Testis (tissue), 3 donors: ENCODE results near the gene NFIL3. TPM values are rescaled to one million over a fixed set of nuclear protein-coding genes. Genes with fewer than 3 reads are reported as not detected.
A peak's percentile ranks its signal among the peaks of the same experiment; 100 is the strongest.

Experiments used
- DNase-seq: peaks from one replicate; pipeline ENCODE4 v3.0.0-alpha.2; 2019
- H3K27ac ChIP-seq, 2 donors: fragments of 200-600 bp; sonication (generic); one replicate each; pipeline ENCODE4 v1.5.1; 2019
- H3K27me3 ChIP-seq: fragments of 200-600 bp; sonication (generic); one replicate; pipeline ENCODE4 v1.5.1; 2019
- H3K36me3 ChIP-seq: fragments of 200-600 bp; sonication (generic); one replicate; pipeline ENCODE4 v1.5.1; 2017; ENCODE audit warnings: low read depth; ENCODE audit errors: missing control alignments
- H3K4me1 ChIP-seq: fragments of 200-600 bp; sonication (generic); one replicate; pipeline ENCODE4 v1.5.1; 2019
- H3K4me3 ChIP-seq, 2 donors: fragments of 200-600 bp; sonication (generic); one replicate each; pipeline ENCODE4 v1.5.1; 2017 to 2019
- H3K9me3 ChIP-seq: fragments of 200-600 bp; sonication (generic); one replicate; pipeline ENCODE4 v1.5.1; 2017
- POLR2A ChIP-seq: fragments of 450-650 bp; IDR thresholded peaks from one replicate; pipeline ENCODE4 v1.6.1; 2017; ENCODE audit warnings: antibody characterized with exemption, mild to moderate bottlenecking, moderate library complexity
- WGBS, 2 donors: methylation state at CpG; one replicate each; pipeline ENCODE4 v1.1.5; 2018; 5-methylcytosine and 5-hydroxymethylcytosine counted together
- intact Hi-C: fragments of 100-400 bp; cut with DNase I; formaldehyde crosslinking; loops from one replicate; pipeline ENCODE4 v1.15.1; 2023; ENCODE audit warnings: low total_unique reads
- polyA plus RNA-seq: library from polyadenylated mRNA; stranded (reverse); fragments of 350-450 nt; fragmentation: Illumina TruSeq; extraction: RNeasy Lipid Tissue Mini Kit (QIAGEN cat#74804); gene quantifications from one replicate; pipeline ENCODE4 v1.2.3, GENCODE V29; 2014; ENCODE audit warnings: low read depth, low replicate concordance; ENCODE audit not compliant: insufficient read depth
- total RNA-seq, 2 donors: library from RNA; depleted of rRNA; stranded (reverse); fragments of >200 nt; gene quantifications; one replicate each; pipeline ENCODE4 v1.2.3, GENCODE V29; 2016
- TF ChIP-seq, protein P1 (sequence below), 3 experiments: fragments of 450-650 bp in 2 of 3; fragments of 200-600 bp in 1 of 3; sonication (generic) in 1 of 3; IDR thresholded peaks; one replicate each; pipeline ENCODE4 v1.5.1; 2016 to 2019; ENCODE audit warnings: antibody characterized with exemption in 3 of 3, mild to moderate bottlenecking in 2 of 3, moderate library complexity in 1 of 3

Gene NFIL3
- total and polyA plus RNA-seq, 3 donors from 2014 or later = 25.3 to 34.8 (median 30.5) TPM

DNA sequence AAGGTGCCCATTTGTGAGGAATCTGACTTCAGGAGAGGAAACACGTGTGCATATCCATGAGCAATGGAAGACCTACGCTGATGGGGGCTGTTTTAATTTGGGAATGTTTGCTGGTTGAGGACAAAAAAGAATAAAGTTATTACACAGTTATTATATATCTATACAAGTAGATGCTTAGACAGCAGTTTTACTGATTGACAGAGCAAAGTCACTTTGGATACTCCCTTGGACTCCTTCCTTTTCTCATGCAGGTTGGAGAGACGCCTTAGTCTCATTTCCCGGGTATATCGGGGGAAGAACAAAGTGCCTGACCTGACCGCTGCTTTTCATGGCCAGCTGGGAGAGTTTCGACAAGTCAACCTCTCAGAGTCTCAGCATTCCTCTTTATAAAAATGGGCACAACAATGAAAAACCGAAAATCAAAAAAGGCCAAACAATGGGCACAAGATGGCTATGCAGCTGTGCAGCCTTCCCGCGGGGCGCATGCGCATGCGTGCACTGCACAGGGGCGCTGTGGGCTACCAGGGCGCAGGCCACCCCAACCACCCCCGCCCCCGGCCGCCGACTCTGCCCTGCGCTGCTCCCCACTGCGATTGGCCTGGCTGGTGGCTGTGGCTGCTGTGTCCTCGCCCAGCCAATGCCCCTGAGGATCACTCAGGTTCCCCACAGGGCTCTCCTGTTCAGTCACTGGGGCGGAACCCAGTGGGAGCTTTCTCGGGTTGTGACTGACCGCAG lies 18.1 kb downstream of the NFIL3 start:
- no peak for TF ChIP-seq POLR2A
- TF ChIP-seq, protein P1, sequence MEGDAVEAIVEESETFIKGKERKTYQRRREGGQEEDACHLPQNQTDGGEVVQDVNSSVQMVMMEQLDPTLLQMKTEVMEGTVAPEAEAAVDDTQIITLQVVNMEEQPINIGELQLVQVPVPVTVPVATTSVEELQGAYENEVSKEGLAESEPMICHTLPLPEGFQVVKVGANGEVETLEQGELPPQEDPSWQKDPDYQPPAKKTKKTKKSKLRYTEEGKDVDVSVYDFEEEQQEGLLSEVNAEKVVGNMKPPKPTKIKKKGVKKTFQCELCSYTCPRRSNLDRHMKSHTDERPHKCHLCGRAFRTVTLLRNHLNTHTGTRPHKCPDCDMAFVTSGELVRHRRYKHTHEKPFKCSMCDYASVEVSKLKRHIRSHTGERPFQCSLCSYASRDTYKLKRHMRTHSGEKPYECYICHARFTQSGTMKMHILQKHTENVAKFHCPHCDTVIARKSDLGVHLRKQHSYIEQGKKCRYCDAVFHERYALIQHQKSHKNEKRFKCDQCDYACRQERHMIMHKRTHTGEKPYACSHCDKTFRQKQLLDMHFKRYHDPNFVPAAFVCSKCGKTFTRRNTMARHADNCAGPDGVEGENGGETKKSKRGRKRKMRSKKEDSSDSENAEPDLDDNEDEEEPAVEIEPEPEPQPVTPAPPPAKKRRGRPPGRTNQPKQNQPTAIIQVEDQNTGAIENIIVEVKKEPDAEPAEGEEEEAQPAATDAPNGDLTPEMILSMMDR (IDR thresholded peaks at IDR 0.05) = no peak
- no peaks in the 10 kb centered on the region for H3K27me3 ChIP-seq
- H3K4me3 ChIP-seq = peak overlapping the region in 1 of 2 donors; percentile 40
- peak; percentile 32 for DNase-seq
- no peak overlapping the region for H3K27ac ChIP-seq
- 62 to 66% methylated on average over 16 to 25 of the region's 25 CpGs for WGBS, 2 donors
- no peaks in the 10 kb centered on the region for H3K36me3 ChIP-seq
- intact Hi-C loops = no loop called here
- H3K4me1 ChIP-seq = no peaks in the 10 kb centered on the region
- H3K9me3 ChIP-seq = no peaks in the 10 kb centered on the region

DNA sequence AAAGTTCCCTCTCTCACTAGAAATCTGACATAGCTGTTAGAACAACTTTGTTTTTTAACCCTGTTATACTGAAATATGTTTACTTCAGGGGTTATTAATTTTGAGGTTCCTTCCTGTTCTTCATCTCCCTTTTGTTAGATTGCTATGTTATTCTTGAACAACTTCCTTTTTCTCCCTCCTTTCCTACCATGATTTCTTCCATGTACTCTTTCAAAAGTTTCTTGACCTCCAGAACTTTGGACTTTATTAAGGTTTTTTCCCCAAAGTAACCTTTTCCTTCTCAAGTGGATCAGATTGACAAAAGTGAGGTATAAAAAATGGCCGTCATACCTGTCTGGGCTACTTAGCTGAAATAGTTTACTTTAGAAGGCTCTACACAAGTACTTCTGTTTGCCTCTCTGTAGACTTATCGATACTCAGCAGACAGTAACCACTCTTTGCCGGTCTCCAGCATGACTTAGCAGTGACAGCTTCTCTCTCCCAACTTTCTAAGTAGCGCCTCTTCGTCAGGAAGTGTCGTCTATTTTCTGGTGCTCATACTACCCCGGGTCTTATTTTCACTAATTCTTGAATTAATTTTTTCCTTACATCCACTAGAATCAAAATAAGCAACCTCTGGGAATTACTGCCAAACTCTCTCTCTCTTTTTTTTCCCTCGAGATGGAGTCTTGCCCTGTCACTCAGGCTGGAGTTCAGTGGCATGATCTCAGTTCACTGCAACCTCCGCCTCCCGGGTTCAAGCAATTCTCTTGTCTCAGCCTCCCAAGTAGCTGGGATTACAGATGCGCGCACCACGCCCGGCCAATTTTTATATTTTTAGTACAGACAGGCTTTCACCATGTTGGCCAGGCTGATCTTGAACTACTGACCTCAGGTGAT lies 19.7 kb downstream of the NFIL3 start:
- intact Hi-C loops = no loop called here
- Histone ChIP-seq H3K4me1 (no peaks in the 10 kb centered on the region), H3K4me3 (no peak overlapping the region), H3K9me3 (no peaks in the 10 kb centered on the region), H3K27me3 (no peaks in the 10 kb centered on the region), H3K36me3 (no peaks in the 10 kb centered on the region), H3K27ac (no peak overlapping the region)
- no peak for TF ChIP-seq POLR2A
- TF ChIP-seq, protein P1 (IDR thresholded peaks at IDR 0.05) = no peak
- 95% methylated on average over 14 of the region's 14 CpGs for WGBS, 2 donors
- DNase-seq = no peak

GRCh38 chr9:91398926-91399325 lies 24.7 kb downstream of the NFIL3 start:
- H3K27me3 ChIP-seq = no peaks in the 10 kb centered on the region
- H3K27ac ChIP-seq = no peak overlapping the region
- no peaks in the 10 kb centered on the region for H3K9me3 ChIP-seq
- H3K4me3 ChIP-seq = no peak overlapping the region
- 91 to 96% methylated on average over 3 of the region's 3 CpGs for WGBS, 2 donors
- H3K4me1 ChIP-seq = no peaks in the 10 kb centered on the region
- no peak for DNase-seq
- TF ChIP-seq, protein P1 (IDR thresholded peaks at IDR 0.05) = no peak
- no peak for TF ChIP-seq POLR2A
- intact Hi-C loops = no loop called here
- H3K36me3 ChIP-seq = no peaks in the 10 kb centered on the region

DNA sequence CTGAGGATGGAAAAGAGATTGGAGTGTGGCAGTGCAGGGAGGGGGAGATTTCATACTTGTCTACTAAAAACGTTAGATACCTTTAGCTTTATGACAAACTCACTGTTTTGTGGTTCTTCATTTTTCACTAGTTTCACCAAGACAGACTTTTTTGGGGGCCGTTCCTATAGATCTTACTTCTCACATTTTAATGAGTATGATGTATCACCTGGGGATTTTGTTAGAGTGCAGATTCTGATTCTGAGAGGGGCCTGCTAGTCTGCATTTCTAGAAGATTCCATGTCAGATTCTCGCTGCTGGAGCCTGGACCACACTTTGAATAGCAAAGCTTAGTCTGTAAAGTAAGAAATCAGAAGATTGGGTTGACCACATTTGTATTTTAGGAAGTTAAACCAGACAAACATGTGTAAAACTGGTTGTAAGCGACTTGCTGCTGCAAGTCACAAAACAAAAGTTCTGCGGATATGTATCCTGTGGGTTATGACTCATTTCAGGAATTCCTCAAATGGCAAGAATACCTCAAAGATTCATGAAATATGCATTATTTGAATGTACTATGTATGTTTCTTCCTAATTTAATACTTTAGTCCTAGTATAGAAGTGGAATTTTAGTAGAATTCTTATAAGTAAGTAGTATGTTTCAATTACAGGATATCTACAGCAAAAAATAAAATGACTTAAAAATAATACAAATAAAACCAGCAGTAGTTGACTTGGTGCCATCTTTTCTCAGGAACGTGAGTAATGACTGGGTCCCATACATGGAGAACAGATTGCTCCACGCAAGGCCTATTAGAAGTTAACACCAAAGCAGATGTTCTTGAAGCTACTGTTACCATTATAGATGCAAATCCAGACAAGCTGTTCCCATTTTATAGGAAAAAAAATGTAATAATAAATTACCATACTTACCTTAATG lies 27.8 kb downstream of the NFIL3 start:
- Histone ChIP-seq H3K4me3 (no peak overlapping the region), H3K9me3 (no peaks in the 10 kb centered on the region), H3K27me3 (no peaks in the 10 kb centered on the region), H3K27ac (no peak overlapping the region), H3K4me1 (no peaks in the 10 kb centered on the region), H3K36me3 (no peaks in the 10 kb centered on the region)
- TF ChIP-seq, protein P1 (IDR thresholded peaks at IDR 0.05) = no peak
- TF ChIP-seq POLR2A = no peak
- no peak for DNase-seq
- 82 to 87% methylated on average over 7 of the region's 7 CpGs for WGBS, 2 donors
- intact Hi-C loops = no loop called here
